A172 (cell line): Measurements from ENCODE around the gene FAM120B. TPM values are rescaled to one million over a fixed set of nuclear protein-coding genes. Genes with fewer than 3 reads are reported as not detected.

Experiments used
- DNase-seq: peaks from one replicate; pipeline ENCODE4 v3.0.0-alpha.2; 2015; ENCODE audit warnings: low spot score
- total RNA-seq: library from RNA; depleted of rRNA; stranded (reverse); fragments of >200 nt; shearing (Covaris generic); gene quantifications from 2 replicates; pipeline ENCODE4 v1.2.3, GENCODE V29; 2014

Gene FAM120B
- total RNA-seq, 1 experiment from 2014 or later: 6.1 TPM

DNA sequence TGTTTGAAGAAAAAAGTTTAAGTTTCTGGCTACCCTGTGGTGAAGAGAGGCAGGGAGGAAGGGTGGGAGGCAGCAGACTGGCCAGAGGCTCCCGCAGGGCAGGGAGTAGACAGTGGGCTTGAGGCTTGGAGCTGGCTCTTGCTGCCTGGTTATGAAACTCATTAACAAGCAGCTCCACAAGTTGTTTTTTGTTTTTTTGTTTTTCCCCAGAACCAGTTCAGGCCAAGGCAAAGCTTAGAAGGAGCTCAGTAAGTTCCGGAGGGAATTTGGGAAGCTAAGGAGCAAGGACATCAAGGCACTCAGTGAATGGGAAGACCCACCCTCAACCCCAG is 19.7 kb upstream of the FAM120B start:
- no peak for DNase-seq

DNA sequence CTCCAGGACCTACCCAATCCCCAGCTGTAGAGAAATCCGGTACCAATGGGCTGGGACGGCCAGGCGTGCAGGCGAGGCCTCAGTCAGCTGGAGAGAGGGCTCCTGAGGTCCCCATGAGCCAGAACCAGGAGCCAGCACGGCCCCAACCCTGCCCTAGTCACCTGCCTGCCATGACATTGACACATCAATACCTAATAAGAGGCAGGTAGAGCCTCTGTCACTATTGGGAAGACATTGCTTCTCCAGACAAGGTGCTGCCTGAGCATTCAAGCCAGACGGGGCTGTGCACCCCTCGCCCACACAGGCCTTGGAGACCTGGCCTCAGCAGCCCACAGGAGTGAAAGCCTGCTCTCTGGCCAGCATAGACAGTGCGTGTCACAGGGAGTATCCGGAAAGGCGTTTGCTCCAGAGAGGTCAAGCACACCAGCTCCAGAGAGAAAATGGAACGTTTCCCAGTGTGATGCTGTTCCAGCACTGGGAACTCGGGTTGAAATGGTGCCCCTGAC is 19.1 kb upstream of the FAM120B start:
- no peak for DNase-seq

DNA sequence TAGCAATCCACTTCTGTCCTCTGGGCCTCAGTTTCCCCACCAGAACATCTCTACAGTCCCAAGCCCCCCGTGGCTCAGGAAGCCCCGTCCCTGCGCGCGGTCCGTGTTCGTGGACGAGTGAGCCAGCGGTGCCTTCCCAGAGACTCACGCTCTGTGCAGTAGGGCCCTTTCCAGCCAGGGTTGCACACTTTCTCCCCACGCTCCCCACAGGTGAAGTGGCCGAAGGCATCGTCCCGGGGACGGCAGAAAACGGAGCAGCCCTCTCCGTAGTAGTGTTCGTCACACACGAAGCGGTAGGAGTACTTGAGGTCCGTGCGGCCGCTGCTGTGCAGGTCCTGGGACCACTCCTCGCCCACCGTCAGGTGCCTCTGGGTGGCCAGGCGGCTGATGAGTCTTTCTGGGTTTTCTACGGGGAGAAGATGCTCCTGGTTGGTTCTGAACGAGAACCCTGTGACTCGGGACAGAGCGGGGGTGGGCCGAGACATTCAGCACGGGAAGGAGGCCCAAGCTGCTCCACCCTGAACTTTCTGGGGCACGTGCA is 18.4 kb upstream of the FAM120B start:
- DNase-seq: no peak

DNA sequence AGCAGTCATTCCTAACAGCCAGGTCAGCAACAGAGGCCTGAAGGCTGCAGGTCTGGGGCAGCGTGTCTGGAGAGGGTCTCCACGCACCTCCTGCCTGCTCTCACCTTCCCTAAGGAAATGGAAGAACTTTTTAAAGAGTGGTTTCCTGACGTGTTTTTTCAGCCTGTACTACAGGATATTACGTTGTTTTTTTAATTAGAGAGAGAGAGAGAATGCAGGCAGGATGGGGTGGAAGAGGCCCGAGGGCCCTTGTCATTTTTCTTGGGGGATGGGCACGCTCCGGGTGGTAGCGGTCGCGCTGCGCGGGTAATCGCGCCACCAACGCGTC is 17.7 kb upstream of the FAM120B start:
- DNase-seq: no peak

DNA sequence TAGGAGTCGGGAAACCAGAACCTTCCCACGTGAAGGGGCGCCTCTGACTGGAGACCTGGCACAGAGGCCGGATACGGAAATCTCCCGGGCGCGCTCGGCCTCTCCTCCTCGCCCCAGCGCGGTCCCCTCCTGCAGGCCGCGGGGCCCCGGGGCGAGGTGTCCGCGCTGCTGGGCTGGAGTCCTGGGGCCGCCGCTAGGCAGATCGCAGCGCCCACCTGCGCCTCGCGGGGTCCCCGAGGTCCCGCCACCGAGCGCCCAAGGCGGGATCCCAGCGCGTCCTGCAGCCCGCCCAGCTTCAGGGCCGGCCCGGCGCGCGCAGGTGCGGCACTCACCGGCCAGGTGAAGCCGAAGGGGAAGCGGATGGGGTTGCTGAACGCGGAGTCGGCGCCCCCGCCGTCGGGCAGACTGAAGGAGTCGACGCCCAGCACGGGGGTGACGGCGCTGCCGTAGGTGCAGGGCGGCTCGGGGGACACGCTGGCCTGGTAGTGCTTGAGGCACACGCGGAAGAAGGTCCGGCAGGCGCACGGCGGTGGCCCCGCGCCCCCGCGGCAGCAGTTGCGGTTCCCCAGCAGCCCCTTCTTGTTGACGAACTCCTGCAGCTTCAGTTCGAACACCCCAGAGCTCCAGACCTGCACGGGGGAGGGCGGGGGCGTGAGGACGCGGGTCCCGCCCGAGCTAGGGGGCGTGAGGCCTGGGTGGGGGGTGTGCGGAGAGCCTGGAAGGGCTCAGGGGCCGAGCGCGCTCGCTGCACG is 17.2 kb upstream of the FAM120B start:
- DNase-seq: no peak

GRCh38 chr6:170289951-170290295 is 16.6 kb upstream of the FAM120B start:
- no peak for DNase-seq

- no peak for DNase-seq
Measured at GRCh38 chr6:170290296-170291128, 16.0 kb upstream of the FAM120B start, which contains the start of gene DLL1. Gene DLL1, minus strand, starts transcription at chr6:170291078. Its CDS starts 939 bp downstream, at chr6:170290139.

GRCh38 chr6:170291271-170292110 is 15.1 kb upstream of the FAM120B start:
- DNase-seq: no peak

DNA sequence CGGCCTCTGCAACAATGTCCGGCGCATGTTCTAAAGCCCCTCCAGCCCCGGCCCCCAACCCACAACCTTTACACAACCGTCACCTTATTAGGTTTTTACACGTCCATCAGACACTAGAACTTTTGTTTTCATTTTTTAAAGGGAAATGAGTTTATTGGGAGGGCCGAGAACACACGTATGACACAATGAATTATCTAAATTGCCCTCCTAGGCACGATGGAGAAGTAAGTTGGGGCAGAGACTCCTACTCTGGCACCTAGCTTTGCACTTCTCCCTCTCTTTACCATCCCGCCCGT is 14.5 kb upstream of the FAM120B start:
- no peak for DNase-seq

DNA sequence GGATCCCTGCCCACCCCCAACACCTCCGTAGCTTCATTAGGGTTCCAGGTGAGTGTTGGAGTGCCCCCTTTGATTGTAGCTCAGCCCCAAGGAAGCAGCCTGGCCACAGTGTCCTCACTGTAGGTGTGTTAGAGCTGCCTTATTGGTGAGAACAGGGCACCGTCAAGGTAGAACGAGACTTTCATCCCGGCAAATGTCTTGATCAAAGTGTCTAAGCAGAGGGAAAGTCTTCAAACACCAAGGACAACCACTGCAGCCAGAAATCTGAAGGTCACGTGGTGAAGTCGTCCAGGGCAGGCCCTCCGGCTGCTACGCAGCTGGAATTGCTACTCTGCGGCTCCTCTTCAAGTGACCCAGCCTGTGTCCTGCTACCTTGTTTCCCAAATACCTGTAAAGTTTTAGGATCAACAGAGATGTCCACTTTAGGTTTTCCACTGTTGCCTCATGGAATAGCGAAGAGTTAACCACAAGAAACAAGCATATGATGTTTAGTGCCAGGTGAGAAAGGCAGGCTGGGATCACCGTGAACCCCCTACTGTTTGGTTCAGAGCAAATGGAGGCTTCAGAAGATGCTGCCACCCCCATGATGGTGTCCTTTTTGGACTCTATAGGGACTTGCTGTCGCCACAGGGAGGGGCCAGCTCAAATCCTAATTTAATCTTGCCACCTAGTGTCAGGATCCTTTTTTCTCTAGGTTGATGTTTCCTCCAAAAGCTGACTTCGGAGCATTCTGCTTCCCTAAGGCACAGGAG is 14.0 kb upstream of the FAM120B start:
- no peak for DNase-seq

GRCh38 chr6:170293341-170294231 is 13.0 kb upstream of the FAM120B start:
- DNase-seq: no peak

- no peak for DNase-seq
Measured at GRCh38 chr6:170294298-170294730, 12.2 kb upstream of the FAM120B start.

GRCh38 chr6:170294813-170295509 is 11.6 kb upstream of the FAM120B start:
- no peak for DNase-seq

- no peak for DNase-seq
Measured at GRCh38 chr6:170295510-170296422, 10.8 kb upstream of the FAM120B start.

DNA sequence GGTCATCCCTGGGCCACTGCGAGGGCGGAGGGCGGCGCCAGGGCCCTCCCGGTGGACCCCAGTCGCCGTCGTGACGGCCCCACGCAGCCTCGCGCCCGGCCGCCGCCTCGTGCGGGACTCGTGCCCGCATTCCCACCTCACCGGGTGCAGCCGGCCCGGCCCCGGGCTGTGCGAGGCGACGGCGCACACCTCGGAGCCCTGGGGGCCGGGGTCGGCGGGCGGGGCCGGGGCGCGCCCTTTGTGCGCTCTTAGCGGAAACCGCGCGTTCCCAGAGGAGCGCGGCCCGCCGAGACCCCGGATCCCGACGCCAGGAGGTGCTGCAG is 10.2 kb upstream of the FAM120B start:
- DNase-seq: no peak

DNA sequence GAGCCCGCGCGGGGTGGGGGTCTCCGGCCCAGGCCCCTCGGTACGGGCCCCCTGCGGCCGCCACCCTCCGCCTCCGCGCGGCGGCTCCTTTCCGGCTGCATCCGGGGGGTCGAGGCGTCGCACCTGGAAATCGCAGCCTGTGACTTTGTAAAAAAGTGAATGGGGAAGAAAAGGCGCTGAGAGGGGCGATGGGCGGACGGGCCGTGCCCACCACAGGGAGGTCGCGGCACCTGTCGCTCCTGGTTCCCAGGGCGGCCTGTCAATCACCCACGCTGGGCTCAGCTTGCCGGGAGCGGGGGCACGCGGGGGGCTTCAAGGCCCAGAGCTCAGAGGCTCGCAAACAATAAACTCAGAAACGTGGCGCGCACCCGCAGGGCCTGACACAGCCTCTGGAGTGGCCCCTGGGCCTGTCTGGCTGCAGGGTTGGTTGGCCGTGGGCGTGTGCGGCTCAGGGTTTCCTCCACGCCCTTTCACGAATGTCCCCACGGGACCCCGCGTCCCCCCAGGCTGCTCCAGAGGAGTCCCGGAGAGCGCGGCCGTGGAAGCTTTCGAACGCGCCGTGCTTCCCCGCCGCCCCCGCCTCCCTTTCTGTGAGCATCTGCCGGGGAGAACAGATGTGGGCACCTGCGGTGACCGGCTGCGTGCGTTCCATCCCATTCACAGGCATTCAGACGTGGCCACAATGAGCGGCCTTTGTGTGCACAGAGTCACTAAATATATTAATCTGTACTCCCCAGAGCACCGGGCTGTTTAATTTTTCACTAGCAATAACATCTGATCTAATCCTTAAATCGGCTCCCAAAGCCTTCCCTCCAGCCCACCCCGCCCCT is 9.6 kb upstream of the FAM120B start:
- no peak for DNase-seq

DNA sequence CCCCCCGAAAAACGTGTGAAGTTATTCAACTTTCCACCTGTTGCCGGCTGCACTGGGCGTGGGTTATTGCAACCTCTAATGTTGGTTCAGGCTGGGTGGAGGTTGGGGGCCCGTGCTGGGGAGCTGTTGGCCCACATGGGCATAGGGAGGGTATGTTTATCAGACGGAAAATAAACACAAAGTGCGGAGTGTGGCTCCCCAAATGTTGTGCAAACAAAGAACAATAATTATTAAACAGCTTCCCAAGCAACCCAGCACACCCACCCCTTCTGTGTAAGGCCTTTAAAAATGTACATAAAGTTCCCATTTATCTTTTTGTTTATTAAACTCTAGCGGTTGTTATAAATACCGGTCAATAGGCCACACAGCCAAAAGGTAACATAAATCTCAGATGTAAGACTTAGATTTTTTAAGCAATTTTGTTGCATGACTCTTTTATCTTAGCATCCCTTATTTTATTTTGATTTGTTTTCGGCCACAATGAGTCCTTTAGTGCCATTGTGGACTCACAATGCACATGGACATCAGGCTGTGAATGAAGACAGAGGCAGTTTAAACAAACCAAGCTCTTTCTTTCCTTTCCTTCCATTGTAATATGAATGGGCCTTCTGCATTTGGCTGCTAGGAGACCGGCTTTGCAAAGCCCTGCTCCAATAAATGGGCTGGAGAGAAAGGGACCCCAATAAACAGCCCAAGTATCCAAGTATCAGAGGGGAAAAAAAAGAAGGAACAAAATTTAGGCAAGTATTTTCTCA is 8.8 kb upstream of the FAM120B start:
- no peak for DNase-seq
